HG03342 (cell line): ENCODE data around the gene SPEM3.

Experiments
- ATAC-seq: cut with Tn5 transposase; IDR thresholded peaks from one replicate; pipeline ENCODE4 v1.9.1; 2021; ENCODE audit warnings: mild to moderate bottlenecking, moderate library complexity; ENCODE audit not compliant: unreplicated experiment

Gene SPEM3

GRCh38 chr17:7428557-7428956, at the start of gene SPEM3:
TSS of gene SPEM3 (plus strand) at chr17:7428857. CDS start at chr17:7428903, 46 bp downstream.
- no peak for ATAC-seq

GRCh38 chr17:7379134-7379533, 49.5 kb upstream of the SPEM3 start:
- no peak for ATAC-seq

- no peak for ATAC-seq
Observed at GRCh38 chr17:7380321-7380720, 48.3 kb upstream of the SPEM3 start.

- no peak for ATAC-seq
Observed at GRCh38 chr17:7380855-7381683, 47.6 kb upstream of the SPEM3 start, which contains the start of gene TNK1. TSS of gene TNK1 (plus strand) at chr17:7381089. CDS start at chr17:7382927, 1,838 bp downstream.

GRCh38 chr17:7382901-7383300, 45.8 kb upstream of the SPEM3 start:
- no peak for ATAC-seq

- ATAC-seq, result no peak
Observed at GRCh38 chr17:7383371-7383741, 45.3 kb upstream of the SPEM3 start.

GRCh38 chr17:7383742-7384488, 44.7 kb upstream of the SPEM3 start:
- ATAC-seq, result no peak

- ATAC-seq, result no peak
Observed at GRCh38 chr17:7384489-7385081, 44.1 kb upstream of the SPEM3 start.

- no peak for ATAC-seq
Observed at GRCh38 chr17:7388856-7389255, 39.8 kb upstream of the SPEM3 start.

GRCh38 chr17:7389924-7390910, 38.4 kb upstream of the SPEM3 start:
- ATAC-seq, result no peak

GRCh38 chr17:7391307-7391706, 37.4 kb upstream of the SPEM3 start:
- no peak for ATAC-seq

GRCh38 chr17:7392696-7393612, 35.7 kb upstream of the SPEM3 start:
- no peak for ATAC-seq

- ATAC-seq, result peak; percentile 39
Observed at GRCh38 chr17:7393613-7394451, 34.8 kb upstream of the SPEM3 start.

GRCh38 chr17:7394452-7395191, 34.0 kb upstream of the SPEM3 start, which contains the start of gene PLSCR3:
TSS of gene PLSCR3 (minus strand) at chr17:7394525. CDS start at chr17:7394110, 415 bp downstream.
- ATAC-seq, result peak; percentile 72

GRCh38 chr17:7396147-7396546, 32.5 kb upstream of the SPEM3 start:
- ATAC-seq, result no peak

- no peak for ATAC-seq
Observed at GRCh38 chr17:7398612-7399011, 30.0 kb upstream of the SPEM3 start.

GRCh38 chr17:7403043-7403726, 25.5 kb upstream of the SPEM3 start:
- no peak for ATAC-seq
